ENCODE data around the gene RAB12. TPM values are rescaled to one million over a fixed set of nuclear protein-coding genes. Genes with fewer than 3 reads are reported as not detected.

The RAB12 gene
- total RNA-seq, 1 experiment from 2014 or later: 51.3 TPM

DNA sequence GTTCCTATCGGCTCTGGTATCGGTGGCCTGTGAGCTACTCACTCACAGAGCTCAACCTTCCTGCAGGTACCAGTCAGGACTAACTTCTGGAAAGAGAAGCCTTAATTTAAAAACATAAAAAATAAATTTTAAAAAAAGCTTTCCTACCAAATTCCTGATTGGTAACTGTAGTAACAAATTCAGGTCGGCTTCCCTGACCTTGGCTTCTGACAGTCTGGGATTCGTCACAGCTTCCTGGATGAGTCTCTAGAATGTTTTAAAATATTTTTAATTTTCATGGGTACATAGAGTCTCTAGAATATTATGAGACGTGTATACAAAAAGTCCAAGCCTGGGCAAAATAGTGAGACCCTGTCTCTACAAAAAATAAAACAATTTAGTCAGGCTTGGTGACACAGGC, 51.1 kb downstream of the RAB12 start:
- H2AK5ac ChIP-seq (ENCODE audit: insufficient read length, low read length): no peak overlapping the region
- H4K20me1 ChIP-seq (ENCODE audit: control insufficient read depth, insufficient read depth, insufficient read length): no peaks in the 10 kb centered on the region
- H3K36me3 Mint-ChIP-seq (ENCODE audit: insufficient read depth in 1 of 3, low read depth in 3 of 3): peaks cover 0 to 2% (median 0%) of the 10 kb centered on the region in 3 experiments; a peak in 2 of 7 replicates
- no CpG with 5 or more reads among the region's 5 CpGs for WGBS (ENCODE audit: extremely low coverage, insufficient read length, low lambda C conversion rate)
- H2BK20ac ChIP-seq (ENCODE audit: low read depth, low read length, poor library complexity, severe bottlenecking): no peak overlapping the region
- no peak overlapping the region for H3K27ac ChIP-seq (ENCODE audit: insufficient read length, low read depth, low read length)
- no peak overlapping the region for H3K56ac ChIP-seq (ENCODE audit: insufficient read length, low read depth, low read length)
- H3K79me1 ChIP-seq (ENCODE audit: insufficient read depth, low read depth, low read length, poor library complexity, severe bottlenecking): no peaks in the 10 kb centered on the region
- no peak overlapping the region for H3K4me2 ChIP-seq (ENCODE audit: insufficient read depth, insufficient read length, low read length)
- no peak for DNase-seq
- H3K4me1 ChIP-seq (ENCODE audit: insufficient read depth, low read length): peaks cover 7% of the 10 kb centered on the region
- H2AFZ ChIP-seq (ENCODE audit: low read length): no peak overlapping the region
- no peak overlapping the region for H2BK12ac ChIP-seq (ENCODE audit: insufficient read length, low read depth, low read length)
- H3K27me3 Mint-ChIP-seq (ENCODE audit: low read depth): no peaks in the 10 kb centered on the region; the same call in 1 of the 2 replicates
- H3K9me3 Mint-ChIP-seq: no peaks in the 10 kb centered on the region; a peak in 1 of 5 replicates
- H3K4ac ChIP-seq (ENCODE audit: low read depth, low read length): no peak overlapping the region
- no peak overlapping the region for H4K5ac ChIP-seq (ENCODE audit: insufficient read length, low read depth, low read length)
- no peak overlapping the region for H3K18ac ChIP-seq (ENCODE audit: insufficient read length, low read depth, low read length)
- H3K23ac ChIP-seq (ENCODE audit: insufficient read length, low read depth, low read length): no peak overlapping the region
- no peak overlapping the region for H3K14ac ChIP-seq (ENCODE audit: insufficient read depth, low read length)
- TF ChIP-seq, protein P1, sequence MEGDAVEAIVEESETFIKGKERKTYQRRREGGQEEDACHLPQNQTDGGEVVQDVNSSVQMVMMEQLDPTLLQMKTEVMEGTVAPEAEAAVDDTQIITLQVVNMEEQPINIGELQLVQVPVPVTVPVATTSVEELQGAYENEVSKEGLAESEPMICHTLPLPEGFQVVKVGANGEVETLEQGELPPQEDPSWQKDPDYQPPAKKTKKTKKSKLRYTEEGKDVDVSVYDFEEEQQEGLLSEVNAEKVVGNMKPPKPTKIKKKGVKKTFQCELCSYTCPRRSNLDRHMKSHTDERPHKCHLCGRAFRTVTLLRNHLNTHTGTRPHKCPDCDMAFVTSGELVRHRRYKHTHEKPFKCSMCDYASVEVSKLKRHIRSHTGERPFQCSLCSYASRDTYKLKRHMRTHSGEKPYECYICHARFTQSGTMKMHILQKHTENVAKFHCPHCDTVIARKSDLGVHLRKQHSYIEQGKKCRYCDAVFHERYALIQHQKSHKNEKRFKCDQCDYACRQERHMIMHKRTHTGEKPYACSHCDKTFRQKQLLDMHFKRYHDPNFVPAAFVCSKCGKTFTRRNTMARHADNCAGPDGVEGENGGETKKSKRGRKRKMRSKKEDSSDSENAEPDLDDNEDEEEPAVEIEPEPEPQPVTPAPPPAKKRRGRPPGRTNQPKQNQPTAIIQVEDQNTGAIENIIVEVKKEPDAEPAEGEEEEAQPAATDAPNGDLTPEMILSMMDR (conservative IDR thresholded peaks at IDR 0.05): no peak
- H3K23me2 ChIP-seq (ENCODE audit: insufficient read length, low read depth, low read length, poor library complexity, severe bottlenecking): no peaks in the 10 kb centered on the region
- H3K9ac ChIP-seq (ENCODE audit: extremely low read depth, insufficient read length, low read length): no peak overlapping the region
- H2BK15ac ChIP-seq (ENCODE audit: low read depth, low read length): no peak overlapping the region
- H3K27me3 ChIP-seq (ENCODE audit: insufficient read depth, low read length): no peaks in the 10 kb centered on the region
- no peak overlapping the region for H4K8ac ChIP-seq (replicated peaks; ENCODE audit: insufficient read length, low read depth, low read length)
- H4K91ac ChIP-seq (ENCODE audit: insufficient read length, low read depth, low read length): no peak overlapping the region
- H3K4me1 Mint-ChIP-seq: peaks cover 46 to 48% of the 10 kb centered on the region in 2 experiments
- no peak overlapping the region for H2BK120ac ChIP-seq (ENCODE audit: low read depth, low read length, poor library complexity, severe bottlenecking)
- no peaks in the 10 kb centered on the region for H3K79me2 ChIP-seq (ENCODE audit: insufficient read depth, low read length)
- no peak overlapping the region for H2BK5ac ChIP-seq (ENCODE audit: insufficient read length, low read length)
- H3K4me3 Mint-ChIP-seq: no peak overlapping the region
- H3K27ac Mint-ChIP-seq: no peak overlapping the region
- no peaks in the 10 kb centered on the region for H3K9me3 ChIP-seq (ENCODE audit: control insufficient read depth, low read depth, low read length)
- no peak overlapping the region for H3T11ph ChIP-seq (ENCODE audit: low read length)
